ENCODE data around the gene MRC2.

MRC2 gene

DNA sequence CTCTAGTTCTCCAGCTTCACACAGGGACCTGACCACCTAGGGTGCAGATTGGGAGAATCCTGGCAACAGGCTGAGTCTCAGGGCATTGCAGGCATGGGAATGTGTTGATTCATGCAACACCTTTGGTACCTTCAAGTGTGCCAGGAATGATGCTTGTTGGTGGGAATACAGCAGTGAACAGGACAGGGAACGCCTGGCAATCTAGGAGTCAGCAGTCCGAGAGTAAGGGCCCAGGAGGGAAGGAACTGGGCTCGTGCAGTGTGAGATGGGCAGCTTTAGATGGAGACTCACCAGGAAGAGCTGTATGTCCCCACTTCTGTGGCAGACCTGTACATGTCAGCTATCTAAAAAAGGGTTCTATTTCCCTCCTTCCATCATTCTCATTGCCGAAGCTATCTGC is 12.0 kb upstream of the MRC2 start:
- DNase-seq, result no peak

- DNase-seq, result no peak
Observed at GRCh38 chr17:62616993-62617893, 10.2 kb upstream of the MRC2 start.

- no peak for DNase-seq
Observed at GRCh38 chr17:62617894-62618472, 9.5 kb upstream of the MRC2 start.

GRCh38 chr17:62618647-62619416 is 8.6 kb upstream of the MRC2 start:
- DNase-seq, result no peak

DNA sequence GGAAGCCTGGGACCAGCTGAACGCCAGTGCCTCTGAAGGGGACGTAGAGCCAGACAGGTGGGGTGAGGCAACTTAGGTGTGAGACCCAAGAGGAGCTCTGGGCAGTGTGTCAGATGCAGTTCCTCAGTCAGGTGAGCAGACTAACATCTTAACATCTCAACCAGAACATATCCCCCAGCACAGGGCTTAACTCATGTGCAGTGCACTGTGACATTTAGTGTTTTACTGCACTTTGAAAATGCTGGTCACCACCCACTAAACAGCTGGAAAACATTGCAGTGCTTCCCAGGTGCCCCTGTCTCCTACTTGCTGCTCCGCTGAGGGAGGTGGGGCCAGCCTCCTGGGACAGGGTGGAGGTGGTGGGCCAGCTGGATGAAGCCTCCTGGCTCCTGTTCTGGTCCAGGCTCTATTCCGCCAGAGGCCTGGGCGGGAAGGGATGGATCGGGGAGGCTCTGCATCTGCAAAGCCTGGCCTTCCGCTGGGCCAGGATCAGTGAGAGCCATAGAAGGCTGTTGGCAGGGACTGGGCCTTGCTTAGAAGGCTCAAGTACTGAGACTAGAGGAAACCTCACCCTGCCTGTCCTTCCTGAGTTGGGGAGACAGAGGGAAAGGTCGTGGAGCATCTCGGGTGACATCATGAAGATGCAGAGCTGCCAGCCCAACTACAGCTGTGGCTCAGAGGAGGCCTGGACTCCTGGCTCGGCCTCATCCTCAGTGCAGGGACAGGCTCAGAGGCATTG is 7.9 kb upstream of the MRC2 start:
- DNase-seq, result no peak

DNA sequence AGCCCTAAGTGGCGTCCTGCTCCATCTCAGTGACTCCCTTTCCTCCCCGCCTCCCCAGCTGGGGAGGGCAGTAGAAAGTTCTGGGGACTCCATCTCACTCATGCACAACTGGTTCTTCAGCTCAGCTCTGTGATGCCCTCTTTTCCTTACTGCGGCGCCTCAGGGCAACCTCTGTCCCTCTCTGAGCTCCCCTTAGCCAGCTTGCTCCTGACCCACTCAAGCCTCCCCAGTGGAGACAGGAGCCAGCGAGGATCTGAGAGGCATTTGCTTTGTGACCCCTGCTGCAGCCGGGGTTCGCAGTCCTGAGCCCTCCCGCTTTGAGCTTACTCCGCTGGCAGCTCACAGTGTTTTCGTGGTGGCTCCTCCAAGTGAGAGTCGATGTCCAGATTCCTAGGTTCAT is 6.2 kb upstream of the MRC2 start:
- DNase-seq, result no peak

GRCh38 chr17:62625184-62625869 is 2.1 kb upstream of the MRC2 start:
- no peak for DNase-seq

- no peak for DNase-seq
Observed at GRCh38 chr17:62625870-62626200, 1.6 kb upstream of the MRC2 start.

DNA sequence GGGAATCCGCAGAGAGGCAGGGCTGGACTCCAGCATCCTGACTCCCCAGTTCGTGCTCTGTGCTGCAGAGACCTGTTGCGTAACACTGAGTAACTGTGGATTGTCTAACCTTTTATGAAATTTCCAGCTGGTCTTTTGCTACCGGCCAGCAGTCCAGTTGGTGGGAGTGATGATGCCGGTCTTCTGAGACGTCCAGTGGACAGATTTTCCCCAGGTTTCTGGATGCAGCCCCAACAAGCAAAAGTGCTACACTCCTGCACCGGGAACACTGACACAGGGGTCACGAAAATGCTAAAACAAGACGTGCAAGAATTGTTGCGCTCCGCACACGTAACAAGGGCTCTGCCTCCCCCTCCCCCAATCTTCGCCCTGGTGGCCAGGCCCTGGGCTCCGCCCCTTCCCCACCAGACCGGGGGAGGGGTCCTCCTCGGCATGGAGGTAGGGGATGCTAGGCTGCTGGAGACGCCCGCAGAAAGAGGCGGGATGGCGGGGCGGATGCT is 701 bp upstream of the MRC2 start:
- DNase-seq, result no peak

DNA sequence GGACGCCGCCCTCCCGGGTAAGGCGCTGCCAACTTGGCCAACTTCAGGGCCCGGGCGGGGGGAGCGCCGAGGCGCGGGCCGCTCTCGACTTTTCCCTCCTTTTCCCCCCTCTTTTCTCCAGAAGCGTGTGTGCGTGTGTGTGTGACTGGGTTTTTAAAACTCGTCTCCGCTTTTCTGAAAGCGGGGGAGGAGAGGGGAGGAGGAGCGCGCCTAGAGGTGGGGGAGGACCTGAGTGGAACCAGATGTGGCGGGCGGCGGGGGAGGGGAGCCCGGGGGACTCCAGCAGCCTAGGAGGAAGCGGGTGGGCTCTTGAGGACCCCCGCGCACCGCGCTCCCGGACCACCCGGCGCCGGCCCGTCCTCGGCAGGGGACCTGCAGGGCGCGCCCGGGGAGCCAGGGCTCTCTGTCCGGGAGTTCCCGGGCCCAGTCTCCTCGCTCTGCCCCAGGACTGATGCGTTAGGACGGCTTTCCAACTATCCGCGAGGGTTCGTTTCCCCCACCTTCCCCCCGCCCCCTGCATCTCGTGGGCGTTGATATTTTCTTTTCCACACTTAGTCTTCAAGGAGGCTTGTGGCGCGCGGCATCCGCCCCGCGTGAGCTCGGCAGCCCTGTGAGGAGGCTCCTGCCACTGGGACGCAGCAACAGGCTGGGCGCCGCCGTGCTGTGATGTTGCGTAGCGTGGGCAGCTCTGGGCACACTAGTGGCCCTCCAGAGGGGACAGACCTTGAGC is 599 bp downstream of the MRC2 start:
- peak; percentile 87 for DNase-seq

- DNase-seq, result peak; percentile 73
Observed at GRCh38 chr17:62628831-62629555, 1.5 kb downstream of the MRC2 start.

- no peak for DNase-seq
Observed at GRCh38 chr17:62629556-62630364, 2.3 kb downstream of the MRC2 start.

DNA sequence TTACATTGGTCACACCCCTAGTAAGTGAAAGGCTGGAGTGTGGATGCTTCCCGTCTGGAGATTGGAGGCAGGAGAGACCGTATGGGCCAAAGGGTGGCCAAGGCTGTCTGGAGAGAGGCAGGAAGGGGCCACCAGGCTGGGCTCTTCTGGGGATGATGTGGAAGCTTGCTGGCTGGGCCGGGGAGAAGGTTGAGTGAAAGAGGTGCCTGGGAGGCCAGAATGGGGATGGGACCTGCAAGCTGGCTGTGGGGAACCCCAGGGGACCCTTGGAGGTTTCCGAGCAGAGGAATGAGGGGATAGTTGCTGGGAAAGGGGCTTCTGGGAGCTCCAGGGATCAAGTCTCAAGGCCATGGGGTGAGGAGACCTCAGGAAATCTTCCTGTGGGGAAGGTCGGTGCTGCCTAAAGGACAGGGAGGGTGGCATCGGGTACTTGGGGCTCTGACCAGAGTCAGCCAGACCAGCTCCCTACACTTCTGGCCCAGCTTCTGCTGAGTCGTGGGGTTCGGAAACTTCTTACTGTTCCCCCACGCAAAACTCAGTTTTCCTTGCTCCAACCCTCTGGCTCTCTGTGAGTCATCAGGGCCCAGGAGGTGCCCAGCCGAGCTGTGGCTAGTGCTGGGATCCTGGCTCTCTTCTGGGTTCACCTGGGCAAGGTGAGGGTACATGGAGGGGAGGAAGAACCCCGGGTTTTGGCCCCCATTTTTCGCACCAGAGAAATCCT is 3.1 kb downstream of the MRC2 start:
- no peak for DNase-seq

DNA sequence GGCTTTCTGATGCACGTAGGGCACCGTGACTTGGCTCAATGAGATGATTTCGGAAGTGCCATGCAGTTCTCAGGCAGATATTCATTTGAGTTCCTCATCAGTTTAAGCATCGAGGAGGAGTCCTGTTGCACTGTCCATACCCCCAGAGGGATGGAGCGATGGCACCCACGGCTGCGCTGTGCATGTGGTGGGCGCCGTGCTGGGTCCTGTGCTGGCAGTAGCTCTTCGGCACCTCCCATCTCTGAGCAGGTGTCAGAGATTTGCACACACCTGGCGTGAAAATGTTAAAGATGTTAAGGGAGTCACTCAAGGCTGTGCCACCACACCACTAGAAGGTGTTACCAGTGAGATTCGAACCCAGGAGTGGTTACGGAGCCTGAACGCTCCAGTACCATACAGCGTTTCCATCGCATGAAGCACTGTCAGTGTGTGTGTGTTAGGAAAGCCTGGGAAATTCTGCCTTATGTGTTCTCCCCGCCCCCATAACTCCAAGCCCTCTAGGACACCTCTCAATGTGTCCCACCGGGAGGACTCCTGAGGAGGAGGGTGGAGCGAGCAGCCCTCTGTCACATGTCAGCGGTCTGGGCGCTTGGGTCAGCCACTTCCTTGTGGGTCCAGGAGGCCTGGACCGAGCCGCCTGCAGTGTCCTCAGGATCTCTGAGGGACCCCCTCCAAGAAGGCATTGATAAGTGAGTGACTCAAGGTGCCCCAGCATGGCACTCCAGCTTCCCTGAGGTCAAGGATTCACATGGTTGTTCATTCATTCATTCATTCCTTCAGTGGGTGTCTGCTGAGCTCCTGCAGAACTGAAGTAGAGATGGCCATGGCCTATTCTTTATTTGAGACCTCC is 3.8 kb downstream of the MRC2 start:
- DNase-seq, result no peak

DNA sequence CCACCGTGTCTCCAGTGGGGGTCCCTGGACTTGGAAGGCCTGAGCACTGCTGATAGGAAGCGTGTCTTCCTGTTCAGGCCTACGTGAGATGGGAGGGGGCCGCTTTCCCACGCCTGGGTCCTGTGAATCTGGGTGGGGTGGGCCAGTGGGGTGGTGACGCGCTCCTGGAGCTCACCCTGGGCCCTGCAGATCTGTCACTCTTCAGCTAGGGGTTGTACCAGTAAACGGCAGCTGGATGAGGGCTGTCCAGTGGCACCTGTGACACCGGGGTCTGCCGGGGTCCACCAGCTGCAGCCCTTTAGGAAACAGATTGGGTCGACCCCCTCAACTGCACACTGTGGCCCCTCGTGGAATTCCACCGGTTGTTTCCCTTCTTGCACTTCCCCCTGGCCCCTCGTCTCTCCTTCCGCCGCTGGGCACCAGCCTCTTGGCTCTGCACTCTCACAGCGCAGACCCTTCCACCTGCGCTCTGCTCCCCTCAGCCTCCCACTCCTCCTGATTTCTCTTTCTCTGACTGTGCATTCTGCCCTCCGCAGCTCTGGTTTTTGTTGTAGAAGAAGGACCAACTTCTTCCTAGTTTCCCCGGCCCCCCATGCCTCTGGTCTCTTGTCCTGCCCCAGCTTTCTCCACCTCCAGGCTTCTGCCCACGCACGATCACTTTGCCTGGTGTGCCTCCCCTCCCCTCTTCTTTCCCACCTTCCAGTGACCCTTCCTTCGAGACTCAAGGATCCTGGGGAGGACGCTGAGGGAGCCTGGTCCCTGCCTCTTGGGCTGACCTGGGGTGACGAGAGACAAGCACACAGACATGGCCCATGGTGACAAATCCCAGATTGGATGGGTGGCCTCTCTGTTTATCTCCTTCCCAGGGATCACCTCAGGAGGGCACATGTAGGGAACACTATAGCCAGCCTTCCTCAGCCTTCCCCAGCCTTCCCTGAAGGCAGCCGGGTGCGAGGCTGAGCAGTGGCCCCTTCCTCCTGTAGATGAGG is 4.8 kb downstream of the MRC2 start:
- DNase-seq, result no peak

DNA sequence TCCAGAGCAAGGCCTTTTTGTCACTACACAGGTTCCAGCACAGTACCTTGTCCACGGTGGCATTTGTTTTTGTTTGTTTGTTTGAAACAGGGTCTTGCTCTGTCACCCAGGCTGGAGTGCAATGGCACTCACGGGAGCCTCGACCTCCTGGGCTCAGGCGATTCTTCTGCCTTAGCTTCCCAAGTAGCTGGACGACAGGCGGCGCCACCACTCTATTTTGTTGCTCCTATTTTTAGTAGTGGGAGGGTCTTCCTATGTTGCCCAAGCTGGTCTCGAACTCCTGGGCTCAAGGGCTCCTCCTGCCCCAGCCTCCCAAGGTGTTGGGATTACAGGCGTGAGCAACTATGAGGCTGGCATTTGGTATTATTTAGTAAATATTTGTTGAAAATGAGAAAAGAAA is 10.3 kb downstream of the MRC2 start:
- DNase-seq, result no peak

GRCh38 chr17:62641153-62641552 is 13.7 kb downstream of the MRC2 start:
- no peak for DNase-seq

Data from right forelimb (tissue), 1 donor.